Measurements from ENCODE around the gene PITRM1.
A peak's percentile ranks its signal among the peaks of the same experiment; 100 is the strongest.
"Not testable (repeated sequence)": the region's sequence is repeated elsewhere in the genome, so short reads cannot be mapped to it uniquely, and the experiment has no call there.

Gene PITRM1, protein sequence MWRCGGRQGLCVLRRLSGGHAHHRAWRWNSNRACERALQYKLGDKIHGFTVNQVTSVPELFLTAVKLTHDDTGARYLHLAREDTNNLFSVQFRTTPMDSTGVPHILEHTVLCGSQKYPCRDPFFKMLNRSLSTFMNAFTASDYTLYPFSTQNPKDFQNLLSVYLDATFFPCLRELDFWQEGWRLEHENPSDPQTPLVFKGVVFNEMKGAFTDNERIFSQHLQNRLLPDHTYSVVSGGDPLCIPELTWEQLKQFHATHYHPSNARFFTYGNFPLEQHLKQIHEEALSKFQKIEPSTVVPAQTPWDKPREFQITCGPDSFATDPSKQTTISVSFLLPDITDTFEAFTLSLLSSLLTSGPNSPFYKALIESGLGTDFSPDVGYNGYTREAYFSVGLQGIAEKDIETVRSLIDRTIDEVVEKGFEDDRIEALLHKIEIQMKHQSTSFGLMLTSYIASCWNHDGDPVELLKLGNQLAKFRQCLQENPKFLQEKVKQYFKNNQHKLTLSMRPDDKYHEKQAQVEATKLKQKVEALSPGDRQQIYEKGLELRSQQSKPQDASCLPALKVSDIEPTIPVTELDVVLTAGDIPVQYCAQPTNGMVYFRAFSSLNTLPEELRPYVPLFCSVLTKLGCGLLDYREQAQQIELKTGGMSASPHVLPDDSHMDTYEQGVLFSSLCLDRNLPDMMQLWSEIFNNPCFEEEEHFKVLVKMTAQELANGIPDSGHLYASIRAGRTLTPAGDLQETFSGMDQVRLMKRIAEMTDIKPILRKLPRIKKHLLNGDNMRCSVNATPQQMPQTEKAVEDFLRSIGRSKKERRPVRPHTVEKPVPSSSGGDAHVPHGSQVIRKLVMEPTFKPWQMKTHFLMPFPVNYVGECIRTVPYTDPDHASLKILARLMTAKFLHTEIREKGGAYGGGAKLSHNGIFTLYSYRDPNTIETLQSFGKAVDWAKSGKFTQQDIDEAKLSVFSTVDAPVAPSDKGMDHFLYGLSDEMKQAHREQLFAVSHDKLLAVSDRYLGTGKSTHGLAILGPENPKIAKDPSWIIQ

DNA sequence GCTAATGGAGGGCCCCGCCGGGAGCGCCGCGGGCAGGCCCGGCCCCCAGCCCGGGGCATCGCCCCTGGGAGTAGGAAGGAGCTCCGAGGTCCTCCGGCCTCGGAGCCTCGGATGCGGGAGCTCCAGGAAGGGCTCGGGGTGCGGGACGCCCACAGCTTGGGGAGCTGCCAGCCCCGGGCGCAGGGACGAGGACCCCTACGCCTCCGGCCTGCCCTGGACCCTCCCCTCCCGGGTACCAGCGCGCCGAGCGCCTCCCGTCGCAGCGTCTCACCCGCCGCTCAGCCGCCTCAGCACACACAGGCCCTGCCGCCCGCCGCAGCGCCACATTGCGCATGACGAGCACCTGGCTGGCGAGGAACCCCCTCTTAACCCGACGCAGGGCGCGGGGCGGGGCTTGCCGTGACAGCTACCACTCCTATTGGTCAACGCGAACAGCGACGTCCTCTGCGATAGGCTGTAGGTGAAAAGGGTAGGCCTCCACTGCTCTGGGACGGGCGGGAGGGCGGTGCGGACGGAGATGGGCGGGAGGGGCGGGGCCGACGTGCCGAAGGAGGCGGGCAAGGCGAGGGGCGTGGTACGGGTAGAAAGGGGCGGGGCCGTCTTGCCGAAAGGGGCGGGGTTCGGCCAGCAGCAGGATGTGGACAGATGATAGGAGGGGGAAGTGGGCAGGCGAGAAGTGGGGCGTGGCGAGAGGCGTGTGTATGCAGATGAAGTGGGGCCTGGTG, at the start of gene PITRM1:
TSS of gene PITRM1 (minus strand) at position 337 of the 725 bp plus-strand sequence. CDS start at position 327, 10 bp downstream.
- POLR2A ChIA-PET, result interaction anchor here (0.5 to 1.3 kb wide), 8 partner anchors 8 to 702 kb away, joined by 3 to 9 read pairs (median 3); no protein-coding TSS in a partner anchor
- DNase-seq (ENCODE audit: extremely low spot score), result peak; percentile 98
- TF ChIP-seq, protein P1, sequence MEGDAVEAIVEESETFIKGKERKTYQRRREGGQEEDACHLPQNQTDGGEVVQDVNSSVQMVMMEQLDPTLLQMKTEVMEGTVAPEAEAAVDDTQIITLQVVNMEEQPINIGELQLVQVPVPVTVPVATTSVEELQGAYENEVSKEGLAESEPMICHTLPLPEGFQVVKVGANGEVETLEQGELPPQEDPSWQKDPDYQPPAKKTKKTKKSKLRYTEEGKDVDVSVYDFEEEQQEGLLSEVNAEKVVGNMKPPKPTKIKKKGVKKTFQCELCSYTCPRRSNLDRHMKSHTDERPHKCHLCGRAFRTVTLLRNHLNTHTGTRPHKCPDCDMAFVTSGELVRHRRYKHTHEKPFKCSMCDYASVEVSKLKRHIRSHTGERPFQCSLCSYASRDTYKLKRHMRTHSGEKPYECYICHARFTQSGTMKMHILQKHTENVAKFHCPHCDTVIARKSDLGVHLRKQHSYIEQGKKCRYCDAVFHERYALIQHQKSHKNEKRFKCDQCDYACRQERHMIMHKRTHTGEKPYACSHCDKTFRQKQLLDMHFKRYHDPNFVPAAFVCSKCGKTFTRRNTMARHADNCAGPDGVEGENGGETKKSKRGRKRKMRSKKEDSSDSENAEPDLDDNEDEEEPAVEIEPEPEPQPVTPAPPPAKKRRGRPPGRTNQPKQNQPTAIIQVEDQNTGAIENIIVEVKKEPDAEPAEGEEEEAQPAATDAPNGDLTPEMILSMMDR (IDR thresholded peaks at IDR 0.05; ENCODE audit: control extremely low read depth, extremely low read depth, low read depth, missing control alignments), result no peak
- CTCF ChIA-PET, result interaction anchor here (0.9 to 1.4 kb wide), 3 partner anchors 19 to 21 kb away, joined by 3 to 4 read pairs (median 3); no protein-coding TSS in a partner anchor

GRCh38 chr10:3222068-3222467, 49.5 kb upstream of the PITRM1 start:
- DNase-seq (ENCODE audit: extremely low spot score), result no peak
- ChIA-PET POLR2A (no interaction called here), CTCF (no interaction called here)
- TF ChIP-seq, protein P1 (IDR thresholded peaks at IDR 0.05; ENCODE audit: control extremely low read depth, extremely low read depth, low read depth, missing control alignments), result no peak

GRCh38 chr10:3221601-3222000, 49.0 kb upstream of the PITRM1 start:
- POLR2A ChIA-PET; DNase-seq (ENCODE audit: extremely low spot score); CTCF ChIA-PET: not testable (repeated sequence)

DNA sequence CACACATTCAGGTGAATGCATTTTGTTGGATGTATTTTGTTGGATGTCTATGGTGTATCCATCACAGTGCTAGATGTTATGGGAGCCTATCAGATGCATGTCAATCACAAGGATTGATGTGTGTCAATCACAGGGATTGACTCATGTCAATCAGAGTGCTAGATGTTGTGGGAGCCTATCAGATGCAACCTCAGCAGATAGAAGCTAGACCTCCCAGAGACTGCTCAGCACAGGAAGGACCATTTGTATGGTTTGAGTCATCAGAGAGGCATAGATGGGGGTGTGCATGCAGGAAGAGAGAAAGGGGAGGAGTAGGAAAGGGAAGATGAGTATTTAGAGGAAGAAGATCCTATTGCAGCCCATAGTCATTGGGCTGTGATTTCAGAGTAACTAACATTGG, 48.3 kb upstream of the PITRM1 start:
- no peak for DNase-seq (ENCODE audit: extremely low spot score)
- ChIA-PET CTCF (interaction anchor here (1.2 kb wide), 1 partner anchor 1546 kb away, joined by 3 read pairs; no protein-coding TSS in a partner anchor), POLR2A (no interaction called here)
- TF ChIP-seq, protein P1 (IDR thresholded peaks at IDR 0.05; ENCODE audit: control extremely low read depth, extremely low read depth, low read depth, missing control alignments), result no peak

DNA sequence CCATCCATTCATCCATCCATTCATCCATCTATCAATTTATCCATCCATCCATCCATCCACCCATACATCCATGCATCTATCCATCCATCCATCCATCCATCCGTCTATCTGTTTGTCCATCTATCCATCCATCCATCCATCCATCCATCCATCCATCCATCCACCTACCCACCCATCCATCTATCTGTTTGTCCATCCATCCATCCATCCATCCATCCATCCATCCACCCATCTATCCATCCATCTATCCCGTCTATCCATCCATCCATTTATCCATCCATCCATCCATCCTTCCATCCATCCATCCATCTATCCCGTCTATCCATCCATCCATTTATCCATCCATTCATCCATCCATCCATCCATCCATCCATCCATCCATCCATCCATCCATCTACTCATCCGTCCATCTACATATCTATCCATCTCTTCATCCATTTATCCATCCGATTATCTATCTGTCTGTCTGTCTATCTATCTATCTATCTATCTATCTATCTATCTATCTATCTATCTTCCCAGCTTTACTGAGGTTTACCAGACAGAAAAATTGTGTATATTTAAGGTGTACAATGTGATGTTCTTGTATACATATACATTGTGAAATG, 46.5 kb upstream of the PITRM1 start:
- DNase-seq (ENCODE audit: extremely low spot score); CTCF ChIA-PET; POLR2A ChIA-PET: not testable (repeated sequence)

DNA sequence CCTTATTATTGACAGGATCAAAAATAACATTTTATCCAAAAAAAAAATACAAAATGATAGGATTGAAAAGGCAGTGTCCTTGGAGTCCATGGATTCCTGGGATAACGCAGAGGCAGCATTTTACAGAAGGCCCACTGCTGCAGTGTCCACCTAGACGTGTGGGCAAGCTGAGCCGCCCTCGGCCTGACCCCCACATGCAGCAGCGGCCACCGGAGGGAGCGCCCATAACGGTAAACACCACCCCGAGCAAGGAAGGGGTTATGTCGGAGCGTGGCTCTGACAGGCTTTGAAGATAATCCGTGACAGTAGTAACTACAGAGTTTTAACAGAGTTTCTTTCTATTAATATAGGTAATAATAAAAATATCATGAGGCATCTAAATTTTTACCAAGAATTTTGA, 45.3 kb upstream of the PITRM1 start:
- CTCF ChIA-PET, result interaction anchor here (1.7 kb wide), 1 partner anchor 33 kb away, joined by 4 read pairs; no protein-coding TSS in a partner anchor
- POLR2A ChIA-PET, result no interaction called here
- TF ChIP-seq, protein P1 (IDR thresholded peaks at IDR 0.05; ENCODE audit: control extremely low read depth, extremely low read depth, low read depth, missing control alignments), result no peak

More for the DNA sequence above, 45.3 kb upstream of the PITRM1 start:
- no peak for DNase-seq (ENCODE audit: extremely low spot score)

All from GM10248 (cell line).